GM18861 (cell line): Measurements from ENCODE around the gene KCNH3.
"Not testable (repeated sequence)": the region's sequence is repeated elsewhere in the genome, so short reads cannot be mapped to it uniquely, and the experiment has no call there.

Experiments
- ATAC-seq: cut with Tn5 transposase; IDR thresholded peaks from one replicate; pipeline ENCODE4 v1.9.1; 2021; ENCODE audit not compliant: unreplicated experiment

The KCNH3 gene

GRCh38 chr12:49524660-49525324 is 14.0 kb upstream of the KCNH3 start:
- no peak for ATAC-seq

GRCh38 chr12:49525942-49526341 is 12.9 kb upstream of the KCNH3 start:
- ATAC-seq: no peak

GRCh38 chr12:49527361-49528130 is 11.3 kb upstream of the KCNH3 start:
- no peak for ATAC-seq

- ATAC-seq: no peak
Measured at GRCh38 chr12:49529414-49529813, 9.4 kb upstream of the KCNH3 start.

- no peak for ATAC-seq
Measured at GRCh38 chr12:49531745-49532144, 7.1 kb upstream of the KCNH3 start.

- no peak for ATAC-seq
Measured at GRCh38 chr12:49533331-49533730, 5.5 kb upstream of the KCNH3 start.

- ATAC-seq: not testable (repeated sequence)
Measured at GRCh38 chr12:49534122-49534521, 4.7 kb upstream of the KCNH3 start.

GRCh38 chr12:49534731-49535278 is 4.0 kb upstream of the KCNH3 start:
- no peak for ATAC-seq

- no peak for ATAC-seq
Measured at GRCh38 chr12:49535921-49536525, 2.8 kb upstream of the KCNH3 start.

- no peak for ATAC-seq
Measured at GRCh38 chr12:49536526-49537071, 2.2 kb upstream of the KCNH3 start.

GRCh38 chr12:49537231-49537751 is 1.5 kb upstream of the KCNH3 start:
- ATAC-seq: no peak

GRCh38 chr12:49537752-49538509 is 899 bp upstream of the KCNH3 start:
- no peak for ATAC-seq

- no peak for ATAC-seq
Measured at GRCh38 chr12:49539406-49540228, 787 bp downstream of the KCNH3 start.

GRCh38 chr12:49540229-49541139 is 1.7 kb downstream of the KCNH3 start:
- no peak for ATAC-seq

- no peak for ATAC-seq
Measured at GRCh38 chr12:49541140-49541861, 2.5 kb downstream of the KCNH3 start.

GRCh38 chr12:49541911-49542505 is 3.2 kb downstream of the KCNH3 start:
- ATAC-seq: no peak

- no peak for ATAC-seq
Measured at GRCh38 chr12:49542592-49543160, 3.8 kb downstream of the KCNH3 start.
